ENCODE results near the gene OTULINL. TPM values are rescaled to one million over a fixed set of nuclear protein-coding genes. Genes with fewer than 3 reads are reported as not detected.

OTULINL gene
- polyA plus RNA-seq, 1 donor (not counting 4 experiments of a cell fraction or from before 2014, with no cell fraction given), result 0.62 TPM

GRCh38 chr5:14640765-14641164 lies 59.2 kb downstream of the OTULINL start:
- H3K4me3 ChIP-seq (ENCODE audit: control insufficient read depth in 2 of 3, extremely low read depth in 1 of 3, insufficient read depth in 2 of 3, low read depth in 1 of 3, low read length in 3 of 3), result no peak overlapping the region
- no peaks in the 10 kb centered on the region for H3K9me3 ChIP-seq (ENCODE audit: control insufficient read depth, low read depth, low read length)
- no peaks in the 10 kb centered on the region for H3K9me1 ChIP-seq (ENCODE audit: control insufficient read depth, extremely low read depth, insufficient read depth, low read length)
- no peak overlapping the region for H2AFZ ChIP-seq (ENCODE audit: control insufficient read depth, low read length)
- no peaks in the 10 kb centered on the region for H4K20me1 ChIP-seq (ENCODE audit: control insufficient read depth, extremely low read depth, insufficient read depth, low read length)
- peaks cover 3% of the 10 kb centered on the region for H3K27me3 ChIP-seq (ENCODE audit: control insufficient read depth, extremely low read depth, insufficient read depth, low read length)
- H3K9ac ChIP-seq (ENCODE audit: control insufficient read depth, extremely low read depth, insufficient read depth, low read length), result no peak overlapping the region
- H3K27ac ChIP-seq (ENCODE audit: control insufficient read depth, insufficient read depth, low read length), result no peak overlapping the region
- FAIRE-seq, result no peak
- dilution Hi-C loops (cut with MboI; ENCODE audit: extremely low pct_ligation_motif_present, low sequenced_read_pairs), result no loop called here
- no peaks in the 10 kb centered on the region for H3K4me1 ChIP-seq (ENCODE audit: control insufficient read depth, extremely low read depth, insufficient read depth, low read length)
- H3K79me2 ChIP-seq (ENCODE audit: control insufficient read depth, insufficient read depth, low read length), result no peaks in the 10 kb centered on the region
- H3K4me2 ChIP-seq (ENCODE audit: control insufficient read depth, extremely low read depth, insufficient read depth, low read depth, low read length), result no peak overlapping the region
- TF ChIP-seq EZH2 (IDR thresholded peaks at IDR 0.05; ENCODE audit: low read length) (no peak), CTCF (optimal IDR thresholded peaks at IDR 0.05 in 1 of 3, IDR thresholded peaks at IDR 0.05 in 1 of 3, conservative IDR thresholded peaks at IDR 0.05 in 1 of 3; ENCODE audit: extremely low read depth in 1 of 3, insufficient read depth in 2 of 3, low read length in 3 of 3) (no peak)
- H3K36me3 ChIP-seq (ENCODE audit: control insufficient read depth in 2 of 2, extremely low read depth in 1 of 2, insufficient read depth in 2 of 2, low read length in 2 of 2), result no peaks in the 10 kb centered on the region
- no peak for DNase-seq (ENCODE audit: low read depth, low spot score)

GRCh38 chr5:14644623-14645237 lies 63.1 kb downstream of the OTULINL start:
- FAIRE-seq, result no peak
- H3K4me3 ChIP-seq (ENCODE audit: control insufficient read depth in 2 of 3, extremely low read depth in 1 of 3, insufficient read depth in 2 of 3, low read depth in 1 of 3, low read length in 3 of 3), result no peak overlapping the region
- peaks cover 13% of the 10 kb centered on the region for H3K27me3 ChIP-seq (ENCODE audit: control insufficient read depth, extremely low read depth, insufficient read depth, low read length)
- no peaks in the 10 kb centered on the region for H3K4me1 ChIP-seq (ENCODE audit: control insufficient read depth, extremely low read depth, insufficient read depth, low read length)
- no peak overlapping the region for H3K4me2 ChIP-seq (ENCODE audit: control insufficient read depth, extremely low read depth, insufficient read depth, low read depth, low read length)
- TF ChIP-seq EZH2 (IDR thresholded peaks at IDR 0.05; ENCODE audit: low read length), result no peak
- no peak for TF ChIP-seq CTCF (optimal IDR thresholded peaks at IDR 0.05 in 1 of 3, IDR thresholded peaks at IDR 0.05 in 1 of 3, conservative IDR thresholded peaks at IDR 0.05 in 1 of 3; ENCODE audit: extremely low read depth in 1 of 3, insufficient read depth in 2 of 3, low read length in 3 of 3)
- H3K9me3 ChIP-seq (ENCODE audit: control insufficient read depth, low read depth, low read length), result no peaks in the 10 kb centered on the region
- no peaks in the 10 kb centered on the region for H3K36me3 ChIP-seq (ENCODE audit: control insufficient read depth in 2 of 2, extremely low read depth in 1 of 2, insufficient read depth in 2 of 2, low read length in 2 of 2)
- H3K9me1 ChIP-seq (ENCODE audit: control insufficient read depth, extremely low read depth, insufficient read depth, low read length), result no peaks in the 10 kb centered on the region
- dilution Hi-C loops (cut with MboI; ENCODE audit: extremely low pct_ligation_motif_present, low sequenced_read_pairs), result no loop called here
- no peak overlapping the region for H3K9ac ChIP-seq (ENCODE audit: control insufficient read depth, extremely low read depth, insufficient read depth, low read length)
- no peaks in the 10 kb centered on the region for H3K79me2 ChIP-seq (ENCODE audit: control insufficient read depth, insufficient read depth, low read length)
- DNase-seq (ENCODE audit: low read depth, low spot score), result no peak
- H3K27ac ChIP-seq (ENCODE audit: control insufficient read depth, insufficient read depth, low read length), result no peak overlapping the region
- H2AFZ ChIP-seq (ENCODE audit: control insufficient read depth, low read length), result no peak overlapping the region
- no peaks in the 10 kb centered on the region for H4K20me1 ChIP-seq (ENCODE audit: control insufficient read depth, extremely low read depth, insufficient read depth, low read length)
